Activated CD4-positive, CD25-positive, alpha-beta regulatory T cell treated with anti-CD3 and anti-CD28 coated beads, Interleukin-2, amount 50 U/mL, for 72 hours (primary cell): ENCODE results near the gene KCNH1.

Experiments
- DNase-seq: peaks from one replicate; pipeline ENCODE4 v3.0.0; 2021

Gene KCNH1

GRCh38 chr1:210627755-210628154, 506.2 kb downstream of the KCNH1 start:
- DNase-seq, result no peak
